ENCODE data around the gene DPY19L1.
"Not testable (repeated sequence)": the region's sequence is repeated elsewhere in the genome, so short reads cannot be mapped to it uniquely, and the experiment has no call there.

The DPY19L1 gene

GRCh38 chr7:35035511-35035961, 1.7 kb downstream of the DPY19L1 start:
- DNase-seq (ENCODE audit: low read depth in 2 of 2), result no peak

- DNase-seq (ENCODE audit: low read depth in 2 of 2), result no peak
These were observed 5.1 kb downstream of the DPY19L1 start for GRCh38 chr7:35032166-35032565.

- DNase-seq (ENCODE audit: low read depth in 2 of 2), result no peak
These were observed 6.4 kb downstream of the DPY19L1 start for GRCh38 chr7:35030848-35031247.

GRCh38 chr7:35029311-35029710, 8.0 kb downstream of the DPY19L1 start:
- no peak for DNase-seq (ENCODE audit: low read depth in 2 of 2)

- no peak for DNase-seq (ENCODE audit: low read depth in 2 of 2)
These were observed 11.1 kb downstream of the DPY19L1 start for GRCh38 chr7:35026150-35026549.

- DNase-seq (ENCODE audit: low read depth in 2 of 2), result no peak
These were observed 11.9 kb downstream of the DPY19L1 start for GRCh38 chr7:35025369-35025870.

GRCh38 chr7:35024298-35024697, 13.0 kb downstream of the DPY19L1 start:
- DNase-seq (ENCODE audit: low read depth in 2 of 2), result no peak

- no peak for DNase-seq (ENCODE audit: low read depth in 2 of 2)
These were observed 14.6 kb downstream of the DPY19L1 start for GRCh38 chr7:35022725-35023124.

GRCh38 chr7:35021445-35021844, 15.8 kb downstream of the DPY19L1 start:
- DNase-seq (ENCODE audit: low read depth in 2 of 2), result no peak

GRCh38 chr7:35019801-35020200, 17.5 kb downstream of the DPY19L1 start:
- DNase-seq (ENCODE audit: low read depth in 2 of 2), result no peak

GRCh38 chr7:35019179-35019729, 18.0 kb downstream of the DPY19L1 start:
- DNase-seq (ENCODE audit: low read depth in 2 of 2), result no peak

GRCh38 chr7:35015346-35015859, 21.9 kb downstream of the DPY19L1 start:
- no peak for DNase-seq (ENCODE audit: low read depth in 2 of 2)

- no peak for DNase-seq (ENCODE audit: low read depth in 2 of 2)
These were observed 25.1 kb downstream of the DPY19L1 start for GRCh38 chr7:35012160-35012559.

- DNase-seq (ENCODE audit: low read depth in 2 of 2), result no peak
These were observed 26.2 kb downstream of the DPY19L1 start for GRCh38 chr7:35011085-35011484.

GRCh38 chr7:35007768-35008167, 29.5 kb downstream of the DPY19L1 start:
- DNase-seq (ENCODE audit: low read depth in 2 of 2), result no peak

- DNase-seq (ENCODE audit: low read depth in 2 of 2), result no peak
These were observed 32.7 kb downstream of the DPY19L1 start for GRCh38 chr7:35004531-35005095.

GRCh38 chr7:35003679-35004303, 33.5 kb downstream of the DPY19L1 start:
- DNase-seq (ENCODE audit: low read depth in 2 of 2), result no peak

GRCh38 chr7:35003177-35003650, 34.1 kb downstream of the DPY19L1 start:
- not testable (repeated sequence) for DNase-seq (ENCODE audit: low read depth in 2 of 2)

GRCh38 chr7:34998335-34998734, 39.0 kb downstream of the DPY19L1 start:
- not testable (repeated sequence) for DNase-seq (ENCODE audit: low read depth in 2 of 2)

GRCh38 chr7:34996423-34997090, 40.7 kb downstream of the DPY19L1 start:
- not testable (repeated sequence) for DNase-seq (ENCODE audit: low read depth in 2 of 2)

- DNase-seq (ENCODE audit: low read depth in 2 of 2), result no peak
These were observed 41.5 kb downstream of the DPY19L1 start for GRCh38 chr7:34995757-34996156.
